ENCODE results near the gene TRIM37. TPM values are rescaled to one million over a fixed set of nuclear protein-coding genes. Genes with fewer than 3 reads are reported as not detected.

Gene TRIM37
- total and polyA plus RNA-seq, 4 donors = 9.1 to 39.0 (median 16.8) TPM

GRCh38 chr17:59030811-59031210 lies 75.9 kb downstream of the TRIM37 start:
- no peak for ATAC-seq (ENCODE audit: insufficient read depth, low FRiP score)
- H3K27ac ChIP-seq (ENCODE audit: low read depth in 1 of 2, low read length in 1 of 2) = no peak overlapping the region
- no peak for TF ChIP-seq CTCF (IDR thresholded peaks at IDR 0.05; ENCODE audit: control extremely low read depth, extremely low read depth)
- H3K36me3 ChIP-seq (ENCODE audit: control insufficient read depth in 4 of 4, insufficient read depth in 4 of 4, low read length in 4 of 4) = peaks cover 2 to 7% (median 3%) of the 10 kb centered on the region in 4 donors
- no peak overlapping the region for H3K4me3 ChIP-seq
- H3K9ac ChIP-seq (ENCODE audit: insufficient read depth in 1 of 2, low read length in 2 of 2) = no peak overlapping the region
- no peak for DNase-seq
- no peaks in the 10 kb centered on the region for H3K9me3 ChIP-seq (ENCODE audit: control insufficient read depth in 4 of 4, insufficient read depth in 3 of 4, low read length in 3 of 4)
- no peaks in the 10 kb centered on the region for H3K27me3 ChIP-seq (ENCODE audit: control insufficient read depth in 3 of 3, insufficient read depth in 3 of 3, low read length in 2 of 3)
- no peaks in the 10 kb centered on the region for H3K4me1 ChIP-seq (ENCODE audit: control insufficient read depth in 5 of 5, insufficient read depth in 5 of 5, low read length in 5 of 5)
- WGBS, 2 donors = 95% methylated on average over 1 of the region's 1 CpG

- Histone ChIP-seq H3K9ac (ENCODE audit: insufficient read depth in 1 of 2, low read length in 2 of 2) (no peak overlapping the region), H3K27ac (ENCODE audit: low read depth in 1 of 2, low read length in 1 of 2) (no peak overlapping the region), H3K4me3 (no peak overlapping the region), H3K27me3 (ENCODE audit: control insufficient read depth in 3 of 3, insufficient read depth in 3 of 3, low read length in 2 of 3) (no peaks in the 10 kb centered on the region), H3K36me3 (ENCODE audit: control insufficient read depth in 4 of 4, insufficient read depth in 4 of 4, low read length in 4 of 4) (peaks cover 2 to 7% (median 3%) of the 10 kb centered on the region in 4 donors), H3K4me1 (ENCODE audit: control insufficient read depth in 5 of 5, insufficient read depth in 5 of 5, low read length in 5 of 5) (no peaks in the 10 kb centered on the region), H3K9me3 (ENCODE audit: control insufficient read depth in 4 of 4, insufficient read depth in 3 of 4, low read length in 3 of 4) (no peaks in the 10 kb centered on the region)
- TF ChIP-seq CTCF (IDR thresholded peaks at IDR 0.05; ENCODE audit: control extremely low read depth, extremely low read depth) = no peak
- peak in 1 of 3 donors; percentile 22 for DNase-seq
- WGBS, 2 donors = 90 to 92% methylated on average over 6 of the region's 6 CpGs
- no peak for ATAC-seq (ENCODE audit: insufficient read depth, low FRiP score)
Measured at GRCh38 chr17:59028328-59028727, 78.4 kb downstream of the TRIM37 start.

GRCh38 chr17:59027750-59028149 lies 78.9 kb downstream of the TRIM37 start:
- H3K4me1 ChIP-seq (ENCODE audit: control insufficient read depth in 5 of 5, insufficient read depth in 5 of 5, low read length in 5 of 5) = no peaks in the 10 kb centered on the region
- H3K9me3 ChIP-seq (ENCODE audit: control insufficient read depth in 4 of 4, insufficient read depth in 3 of 4, low read length in 3 of 4) = no peaks in the 10 kb centered on the region
- H3K4me3 ChIP-seq = no peak overlapping the region
- no peaks in the 10 kb centered on the region for H3K27me3 ChIP-seq (ENCODE audit: control insufficient read depth in 3 of 3, insufficient read depth in 3 of 3, low read length in 2 of 3)
- TF ChIP-seq CTCF (IDR thresholded peaks at IDR 0.05; ENCODE audit: control extremely low read depth, extremely low read depth) = no peak
- no peak for ATAC-seq (ENCODE audit: insufficient read depth, low FRiP score)
- peaks cover 1 to 7% (median 2%) of the 10 kb centered on the region in 4 donors for H3K36me3 ChIP-seq (ENCODE audit: control insufficient read depth in 4 of 4, insufficient read depth in 4 of 4, low read length in 4 of 4)
- no peak for DNase-seq
- 61 to 62% methylated on average over 4 of the region's 4 CpGs for WGBS, 2 donors
- no peak overlapping the region for H3K27ac ChIP-seq (ENCODE audit: low read depth in 1 of 2, low read length in 1 of 2)
- H3K9ac ChIP-seq (ENCODE audit: insufficient read depth in 1 of 2, low read length in 2 of 2) = no peak overlapping the region

Measured in lung (tissue), 12 donors.